ENCODE data around the gene GPATCH8.

GPATCH8 gene

DNA sequence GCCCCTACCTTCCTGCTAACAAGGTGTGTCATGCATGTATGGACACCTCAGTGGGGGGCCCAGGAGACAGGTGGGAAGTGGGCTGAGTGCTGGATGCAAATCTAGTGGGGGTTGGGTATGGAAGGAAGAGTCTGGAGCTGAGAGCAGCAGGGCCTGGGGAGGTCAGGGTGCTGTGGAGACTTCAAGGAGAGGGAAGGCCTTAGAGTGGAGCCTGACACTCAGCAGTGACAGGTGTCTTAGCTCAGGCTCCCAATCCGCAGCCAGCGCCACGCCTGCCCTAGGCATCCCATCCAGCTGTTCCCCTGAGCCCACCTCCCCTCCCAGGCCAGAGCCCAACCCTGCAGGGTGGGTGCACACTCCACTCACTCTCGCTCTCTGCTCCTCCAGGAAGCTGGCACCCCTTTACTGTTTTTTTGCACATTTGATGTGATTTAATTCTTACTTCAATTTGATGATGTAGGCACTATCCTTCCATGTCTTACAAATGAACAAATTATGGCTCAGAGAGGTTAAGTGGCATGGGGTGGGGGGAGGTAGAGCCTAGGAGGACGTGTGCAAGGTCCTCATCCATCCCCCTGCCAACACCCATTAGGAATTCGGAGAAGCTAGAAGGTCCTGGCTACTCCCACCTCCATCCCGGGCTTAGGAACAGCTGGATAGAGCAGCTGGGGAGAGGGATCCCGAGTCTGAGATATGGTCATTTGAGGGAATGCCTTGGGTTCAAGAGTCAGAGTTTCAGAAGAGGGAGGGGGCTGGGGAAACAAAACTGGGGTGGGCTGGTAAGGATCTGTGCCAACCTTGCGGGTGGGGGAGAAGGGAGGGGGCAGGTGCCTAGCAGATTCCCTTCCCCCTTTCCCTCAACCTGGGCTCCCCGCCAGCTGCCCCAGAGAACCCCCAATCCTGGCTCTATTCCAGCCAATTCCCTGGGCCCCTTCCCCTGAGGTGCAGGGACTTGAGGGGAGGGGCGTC, 141.6 kb downstream of the GPATCH8 start:
- peaks cover 8% of the 10 kb centered on the region for H3K36me3 ChIP-seq (ENCODE audit: control insufficient read depth, insufficient read depth, low read length)
- WGBS, 2 experiments (ENCODE audit: insufficient coverage in 2 of 2) = 62 to 75% methylated on average over 3 to 5 of the region's 11 CpGs
- H3K4me1 ChIP-seq (ENCODE audit: control insufficient read depth, insufficient read depth, low read length, poor library complexity, severe bottlenecking) = peaks cover 18% of the 10 kb centered on the region
- H3K27ac ChIP-seq (ENCODE audit: low read depth, low read length, severe bottlenecking) = no peak overlapping the region
- H3K4me3 ChIP-seq (ENCODE audit: extremely low read depth, insufficient read depth, low read length, poor library complexity, severe bottlenecking) = no peak overlapping the region
- no peaks in the 10 kb centered on the region for H3K9me3 ChIP-seq (ENCODE audit: control insufficient read depth, low read length)

DNA sequence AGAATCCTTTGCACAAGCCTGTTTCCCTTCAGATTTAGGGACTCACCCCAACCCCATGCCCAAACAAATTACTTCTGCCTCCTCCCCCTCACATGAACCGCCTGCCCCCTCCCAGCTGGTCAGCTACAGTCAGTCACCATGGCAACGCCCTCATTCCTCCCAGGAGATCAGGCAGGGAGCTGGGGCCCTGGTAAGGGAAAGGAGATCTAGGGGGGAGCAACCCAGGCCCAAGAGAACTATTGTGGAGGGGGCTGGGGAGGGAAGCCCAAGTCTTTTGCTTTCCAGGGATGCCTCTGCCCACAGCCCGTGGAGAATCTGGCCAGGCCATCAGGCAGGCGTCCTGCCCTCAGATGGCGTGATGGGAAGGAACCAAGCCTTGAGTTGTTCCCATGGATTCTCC, 142.4 kb downstream of the GPATCH8 start:
- Histone ChIP-seq H3K4me1 (ENCODE audit: control insufficient read depth, insufficient read depth, low read length, poor library complexity, severe bottlenecking) (peaks cover 18% of the 10 kb centered on the region), H3K36me3 (ENCODE audit: control insufficient read depth, insufficient read depth, low read length) (peaks cover 13% of the 10 kb centered on the region), H3K27ac (ENCODE audit: low read depth, low read length, severe bottlenecking) (no peak overlapping the region), H3K9me3 (ENCODE audit: control insufficient read depth, low read length) (no peaks in the 10 kb centered on the region), H3K4me3 (ENCODE audit: extremely low read depth, insufficient read depth, low read length, poor library complexity, severe bottlenecking) (no peak overlapping the region)
- 57 to 63% methylated on average over 3 to 4 of the region's 5 CpGs for WGBS, 2 experiments (ENCODE audit: insufficient coverage in 2 of 2)

DNA sequence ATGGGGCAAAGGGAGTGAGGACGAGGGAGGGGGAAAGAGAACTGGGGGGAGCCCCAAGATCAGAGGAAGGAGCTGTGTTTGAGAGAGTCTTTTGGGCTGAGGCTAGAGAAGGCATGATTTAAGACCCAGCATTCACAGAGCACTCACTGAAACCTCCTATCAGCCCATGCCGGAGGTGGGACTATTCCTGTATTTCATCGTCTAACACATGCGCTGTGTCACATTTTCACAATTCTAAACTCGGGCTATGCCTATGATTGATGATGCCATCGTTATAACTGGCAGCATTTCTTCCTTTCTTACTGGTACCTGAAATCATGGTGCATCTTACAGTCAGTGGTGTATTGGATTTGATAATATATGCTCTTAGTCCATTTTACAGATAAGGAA, 143.1 kb downstream of the GPATCH8 start:
- Histone ChIP-seq H3K36me3 (ENCODE audit: control insufficient read depth, insufficient read depth, low read length) (peaks cover 17% of the 10 kb centered on the region), H3K27ac (ENCODE audit: low read depth, low read length, severe bottlenecking) (no peak overlapping the region), H3K9me3 (ENCODE audit: control insufficient read depth, low read length) (no peaks in the 10 kb centered on the region), H3K4me1 (ENCODE audit: control insufficient read depth, insufficient read depth, low read length, poor library complexity, severe bottlenecking) (peaks cover 18% of the 10 kb centered on the region), H3K4me3 (ENCODE audit: extremely low read depth, insufficient read depth, low read length, poor library complexity, severe bottlenecking) (no peak overlapping the region)
- WGBS, 2 experiments (ENCODE audit: insufficient coverage in 2 of 2) = 88 to 93% methylated on average over 5 of the region's 6 CpGs

DNA sequence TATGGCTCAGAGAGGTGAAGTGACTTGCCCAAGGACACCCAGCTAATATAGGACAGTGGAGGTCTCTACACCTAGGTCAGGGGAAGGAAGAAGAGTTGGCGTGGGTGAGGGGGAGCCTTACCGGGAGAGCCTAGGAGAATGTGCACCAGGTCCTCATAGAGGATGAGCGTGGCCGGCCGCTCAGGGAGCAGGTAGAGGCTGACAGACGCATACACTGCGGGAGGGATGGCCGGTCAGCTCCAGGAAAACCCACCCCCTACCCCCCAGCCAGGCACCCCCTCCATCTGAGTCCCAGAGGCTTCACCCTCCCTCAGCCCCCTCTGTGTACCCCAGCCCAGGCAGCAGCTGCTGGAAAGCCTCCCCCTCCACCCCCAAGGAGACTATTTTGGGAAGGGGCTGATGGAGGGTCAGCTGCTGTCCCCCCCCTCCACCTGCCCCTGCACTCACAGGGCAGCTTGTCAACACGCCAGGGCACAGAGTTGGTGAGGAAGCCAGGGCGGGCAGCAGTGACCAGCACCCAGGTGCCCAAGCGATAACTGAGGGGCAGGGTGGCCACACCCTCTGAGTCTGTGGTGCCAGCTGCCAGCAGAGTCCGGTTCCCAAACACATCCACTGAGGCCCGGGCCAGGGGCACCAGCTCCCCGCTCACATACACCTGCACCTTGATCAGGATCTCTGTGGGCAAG, 143.6 kb downstream of the GPATCH8 start:
- H3K9me3 ChIP-seq (ENCODE audit: control insufficient read depth, low read length) = no peaks in the 10 kb centered on the region
- no peak overlapping the region for H3K27ac ChIP-seq (ENCODE audit: low read depth, low read length, severe bottlenecking)
- no peak overlapping the region for H3K4me3 ChIP-seq (ENCODE audit: extremely low read depth, insufficient read depth, low read length, poor library complexity, severe bottlenecking)
- 91 to 100% methylated on average over 6 of the region's 14 CpGs for WGBS, 2 experiments (ENCODE audit: insufficient coverage in 2 of 2)
- H3K36me3 ChIP-seq (ENCODE audit: control insufficient read depth, insufficient read depth, low read length) = peaks cover 20% of the 10 kb centered on the region
- peaks cover 18% of the 10 kb centered on the region for H3K4me1 ChIP-seq (ENCODE audit: control insufficient read depth, insufficient read depth, low read length, poor library complexity, severe bottlenecking)

DNA sequence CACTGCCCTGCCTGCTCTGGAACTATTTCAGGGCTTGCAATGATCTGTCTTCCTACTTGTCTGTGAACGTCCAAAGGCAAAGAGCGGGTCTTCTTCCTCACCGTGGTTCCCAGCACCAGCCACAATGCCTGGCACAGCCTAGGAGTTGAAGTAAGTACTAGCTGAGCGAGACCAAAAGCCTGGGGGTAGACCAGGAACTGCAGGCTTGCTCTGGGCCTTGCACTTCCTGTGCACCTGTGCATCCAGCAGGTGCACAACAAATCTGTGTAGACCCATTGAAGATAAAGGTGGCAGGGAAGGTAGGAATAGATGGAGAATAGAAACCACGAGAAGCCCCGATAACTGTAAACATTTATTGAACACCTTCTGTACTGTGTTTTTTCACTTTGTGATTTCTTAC, 144.2 kb downstream of the GPATCH8 start:
- H3K36me3 ChIP-seq (ENCODE audit: control insufficient read depth, insufficient read depth, low read length) = peaks cover 20% of the 10 kb centered on the region
- H3K9me3 ChIP-seq (ENCODE audit: control insufficient read depth, low read length) = no peaks in the 10 kb centered on the region
- no peak overlapping the region for H3K4me3 ChIP-seq (ENCODE audit: extremely low read depth, insufficient read depth, low read length, poor library complexity, severe bottlenecking)
- WGBS, 2 experiments (ENCODE audit: insufficient coverage in 2 of 2) = 93 to 96% methylated on average over 5 to 6 of the region's 6 CpGs
- peaks cover 18% of the 10 kb centered on the region for H3K4me1 ChIP-seq (ENCODE audit: control insufficient read depth, insufficient read depth, low read length, poor library complexity, severe bottlenecking)
- H3K27ac ChIP-seq (ENCODE audit: low read depth, low read length, severe bottlenecking) = no peak overlapping the region

DNA sequence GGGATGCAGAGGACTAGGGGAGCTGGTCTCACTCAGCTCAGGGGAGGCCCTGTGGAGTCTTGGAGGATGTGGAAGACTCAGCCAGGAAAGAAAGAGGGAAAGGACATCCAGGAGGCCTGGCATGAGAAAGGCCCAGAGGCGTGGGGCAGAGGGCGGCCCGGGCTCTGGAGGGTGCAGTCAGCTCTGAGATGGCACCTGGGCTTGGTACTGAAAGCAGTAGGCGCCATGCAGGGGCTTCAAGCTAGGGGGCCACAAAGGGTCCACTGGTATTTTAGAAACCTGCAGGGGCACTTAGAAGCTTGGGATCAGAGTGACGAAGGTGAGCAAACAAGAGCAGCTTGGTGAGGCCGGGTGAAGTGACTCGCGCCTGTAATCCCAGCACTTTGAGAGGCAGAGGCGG, 145.1 kb downstream of the GPATCH8 start:
- WGBS, 2 experiments (ENCODE audit: insufficient coverage in 2 of 2) = 93 to 96% methylated on average over 9 of the region's 9 CpGs
- H3K27ac ChIP-seq (ENCODE audit: low read depth, low read length, severe bottlenecking) = no peak overlapping the region
- no peaks in the 10 kb centered on the region for H3K9me3 ChIP-seq (ENCODE audit: control insufficient read depth, low read length)
- peaks cover 22% of the 10 kb centered on the region for H3K36me3 ChIP-seq (ENCODE audit: control insufficient read depth, insufficient read depth, low read length)
- H3K4me1 ChIP-seq (ENCODE audit: control insufficient read depth, insufficient read depth, low read length, poor library complexity, severe bottlenecking) = peaks cover 18% of the 10 kb centered on the region
- H3K4me3 ChIP-seq (ENCODE audit: extremely low read depth, insufficient read depth, low read length, poor library complexity, severe bottlenecking) = no peak overlapping the region

DNA sequence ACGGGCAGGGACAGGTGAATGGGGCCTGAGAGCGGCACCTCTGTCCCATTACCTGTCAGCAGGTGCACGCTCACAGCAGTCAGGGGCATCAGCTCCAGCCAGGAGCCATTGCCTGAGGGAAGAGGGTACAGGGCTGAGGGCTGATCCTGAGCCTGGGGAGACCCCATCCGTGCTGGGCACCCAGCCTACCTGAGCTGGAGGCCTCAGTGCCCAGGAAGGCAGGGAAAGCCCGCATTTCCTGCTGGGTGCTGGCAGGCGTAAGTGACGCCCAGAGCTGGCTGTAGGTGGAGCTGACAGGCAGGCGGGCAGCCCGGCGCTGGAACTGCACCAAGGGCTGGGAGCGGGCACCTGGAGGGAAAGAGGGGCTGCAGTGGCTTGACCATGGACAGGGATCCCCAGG, 147.0 kb downstream of the GPATCH8 start:
- 93 to 98% methylated on average over 9 to 11 of the region's 11 CpGs for WGBS, 2 experiments (ENCODE audit: insufficient coverage in 2 of 2)
- Histone ChIP-seq H3K27ac (ENCODE audit: low read depth, low read length, severe bottlenecking) (no peak overlapping the region), H3K9me3 (ENCODE audit: control insufficient read depth, low read length) (no peaks in the 10 kb centered on the region), H3K4me3 (ENCODE audit: extremely low read depth, insufficient read depth, low read length, poor library complexity, severe bottlenecking) (no peak overlapping the region), H3K36me3 (ENCODE audit: control insufficient read depth, insufficient read depth, low read length) (peaks cover 40% of the 10 kb centered on the region), H3K4me1 (ENCODE audit: control insufficient read depth, insufficient read depth, low read length, poor library complexity, severe bottlenecking) (peaks cover 6% of the 10 kb centered on the region)

DNA sequence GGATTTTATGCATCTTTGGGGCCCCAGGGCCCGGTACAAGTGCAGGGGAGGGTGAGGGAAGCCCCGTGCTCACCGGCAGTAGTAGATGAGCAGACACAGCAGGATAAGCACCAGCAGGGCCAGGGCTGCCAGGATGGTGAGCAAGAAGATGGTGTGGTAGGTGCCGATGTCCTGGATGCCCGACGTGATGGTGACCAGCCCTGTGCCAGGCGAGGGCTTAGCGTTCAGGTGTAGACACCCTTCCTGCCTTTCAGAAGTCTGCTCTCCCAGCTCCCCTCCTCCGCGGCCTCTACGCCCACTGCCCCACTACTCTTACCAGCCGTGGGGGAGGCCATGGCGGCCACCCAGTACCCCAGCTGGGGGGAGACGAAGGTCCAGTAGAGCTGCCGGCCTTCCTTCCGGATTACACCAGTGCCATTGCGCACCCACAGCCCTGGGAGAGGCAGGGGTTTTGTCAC, 147.5 kb downstream of the GPATCH8 start:
- Histone ChIP-seq H3K27ac (ENCODE audit: low read depth, low read length, severe bottlenecking) (no peak overlapping the region), H3K36me3 (ENCODE audit: control insufficient read depth, insufficient read depth, low read length) (peaks cover 45% of the 10 kb centered on the region), H3K9me3 (ENCODE audit: control insufficient read depth, low read length) (no peaks in the 10 kb centered on the region), H3K4me3 (ENCODE audit: extremely low read depth, insufficient read depth, low read length, poor library complexity, severe bottlenecking) (no peak overlapping the region), H3K4me1 (ENCODE audit: control insufficient read depth, insufficient read depth, low read length, poor library complexity, severe bottlenecking) (peaks cover under 1% of the 10 kb centered on the region)
- 94 to 97% methylated on average over 14 to 16 of the region's 17 CpGs for WGBS, 2 experiments (ENCODE audit: insufficient coverage in 2 of 2)

DNA sequence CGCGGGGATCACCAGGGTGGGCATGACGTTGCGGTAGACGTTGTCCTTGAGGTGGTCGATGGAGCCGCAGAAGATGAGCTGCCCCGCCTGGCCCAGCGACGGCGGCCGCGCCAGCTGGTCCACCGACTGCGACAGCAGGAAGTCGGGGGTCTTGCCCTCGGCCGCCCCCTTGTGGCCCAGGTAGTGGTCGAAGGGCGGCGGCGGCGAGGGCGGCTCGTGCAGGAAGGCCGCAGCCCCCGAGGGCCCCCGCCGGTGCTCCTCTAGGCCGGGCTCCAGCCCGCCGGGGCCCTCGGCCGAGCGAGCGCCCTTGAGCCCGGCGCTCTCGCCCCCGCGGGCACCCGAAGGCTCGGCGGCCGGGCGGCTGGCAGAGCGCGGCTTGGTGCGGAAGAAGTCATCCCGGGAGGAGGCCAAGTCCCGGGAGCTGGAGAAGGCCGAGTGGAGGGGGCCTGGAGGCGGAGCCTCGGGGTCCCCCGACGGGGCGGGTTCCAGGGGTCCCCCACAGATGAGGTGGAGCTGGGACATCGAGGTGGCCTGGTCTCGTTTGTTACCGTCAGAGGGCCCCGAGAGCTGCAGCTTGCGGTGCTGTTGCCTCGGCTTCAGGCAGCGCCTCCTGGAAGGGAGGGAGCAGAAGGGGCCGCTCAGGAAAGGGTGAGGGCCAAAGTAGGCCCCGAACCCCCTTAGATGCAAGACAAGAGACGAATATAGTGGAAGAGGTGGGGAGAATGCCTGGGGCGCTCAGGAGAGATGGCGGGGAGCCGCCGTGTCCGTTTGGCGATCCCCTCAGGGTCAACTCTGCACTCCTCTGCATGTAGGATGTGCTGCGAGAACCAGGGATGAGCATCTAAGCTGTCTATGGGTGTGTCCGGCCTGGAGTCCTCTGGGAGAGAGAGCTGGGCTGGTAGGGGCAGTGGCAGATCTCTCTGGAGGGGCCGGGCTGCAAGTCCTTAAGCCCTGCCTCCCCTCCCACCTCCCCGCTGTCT, 148.3 kb downstream of the GPATCH8 start:
- H3K36me3 ChIP-seq (ENCODE audit: control insufficient read depth, insufficient read depth, low read length) = peaks cover 49% of the 10 kb centered on the region

DNA sequence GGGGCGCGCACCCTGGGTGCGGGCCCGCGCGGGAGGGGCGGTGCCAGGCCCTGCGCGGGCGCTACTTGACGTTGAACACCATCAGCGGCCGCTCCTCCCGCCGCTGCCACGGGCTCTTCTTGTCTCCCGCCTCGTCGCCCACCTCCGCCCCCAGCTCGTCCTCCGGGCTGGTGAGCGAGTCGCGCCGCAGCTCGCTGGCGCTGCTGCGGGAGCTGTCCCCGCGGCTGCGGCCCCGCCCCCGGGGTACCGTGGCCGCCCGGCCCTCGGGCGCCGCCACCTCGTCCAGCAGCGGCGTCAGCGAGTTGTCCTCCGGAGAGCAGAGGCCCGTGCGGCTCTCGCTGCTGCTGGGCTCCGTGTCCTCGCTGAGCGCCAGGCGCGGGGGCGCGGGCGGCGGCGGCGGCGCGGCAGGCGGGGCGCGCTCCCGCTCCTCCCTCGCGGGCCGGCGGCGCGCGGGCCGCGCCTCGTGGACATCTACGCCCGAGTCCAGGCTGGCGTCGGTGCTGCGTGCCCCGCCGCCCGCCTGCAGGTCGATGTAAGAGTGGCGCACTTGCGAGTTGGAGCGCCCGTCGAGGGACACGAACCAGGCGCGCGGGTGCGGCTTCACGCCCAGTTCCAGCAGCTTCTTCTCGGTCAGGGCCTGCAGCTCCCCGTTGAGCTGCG, 149.4 kb downstream of the GPATCH8 start:
- 15 to 22% methylated on average over 59 to 88 of the region's 98 CpGs for WGBS, 2 experiments (ENCODE audit: insufficient coverage in 2 of 2)
- H3K4me3 ChIP-seq (ENCODE audit: extremely low read depth, insufficient read depth, low read length, poor library complexity, severe bottlenecking) = peak overlapping the region; percentile 22
- H3K36me3 ChIP-seq (ENCODE audit: control insufficient read depth, insufficient read depth, low read length) = peaks cover 50% of the 10 kb centered on the region
- H3K27ac ChIP-seq (ENCODE audit: low read depth, low read length, severe bottlenecking) = no peak overlapping the region
- no peaks in the 10 kb centered on the region for H3K9me3 ChIP-seq (ENCODE audit: control insufficient read depth, low read length)
- H3K4me1 ChIP-seq (ENCODE audit: control insufficient read depth, insufficient read depth, low read length, poor library complexity, severe bottlenecking) = no peaks in the 10 kb centered on the region

More for the DNA sequence above, 148.3 kb downstream of the GPATCH8 start:
- Histone ChIP-seq H3K4me3 (ENCODE audit: extremely low read depth, insufficient read depth, low read length, poor library complexity, severe bottlenecking) (no peak overlapping the region), H3K27ac (ENCODE audit: low read depth, low read length, severe bottlenecking) (no peak overlapping the region), H3K9me3 (ENCODE audit: control insufficient read depth, low read length) (no peaks in the 10 kb centered on the region), H3K4me1 (ENCODE audit: control insufficient read depth, insufficient read depth, low read length, poor library complexity, severe bottlenecking) (no peaks in the 10 kb centered on the region)
- 38 to 42% methylated on average over 66 to 74 of the region's 77 CpGs for WGBS, 2 experiments (ENCODE audit: insufficient coverage in 2 of 2)
